Right lobe of liver (tissue), 4 donors: Measurements from ENCODE around the gene MACROD1.

Experiments used
- CTCF ChIP-seq, 4 donors: fragments of 200-600 bp in 3 of 4; fragments of 450-650 bp in 1 of 4; IDR thresholded peaks; one replicate each; pipeline versions ENCODE4 v1.5.1 to v1.8.0; 2016 to 2022; ENCODE audit warnings: antibody characterized with exemption in 4 of 4, mild to moderate bottlenecking in 2 of 4
- POLR2A ChIP-seq: fragments of 450-650 bp; IDR thresholded peaks from one replicate; pipeline ENCODE4 v1.6.1; 2017; ENCODE audit warnings: antibody characterized with exemption, mild to moderate bottlenecking
- donor health status: DM: no; HTN: no; CAD: no.
- donor health status: DM: no; HTN: no; CAD: no.
- donor health status: DM: no; HTN: yes; CAD: no.

- TF ChIP-seq CTCF (IDR thresholded peaks at IDR 0.05) (no peak), POLR2A (no peak)
These were observed 140.7 kb downstream of the MACROD1 start for GRCh38 chr11:64025205-64025604.
